GM23338 (cell line): ENCODE results near the gene GALNT16. TPM values are rescaled to one million over a fixed set of nuclear protein-coding genes. Genes with fewer than 3 reads are reported as not detected.
A peak's percentile ranks its signal among the peaks of the same experiment; 100 is the strongest.
"Not testable (repeated sequence)": the region's sequence is repeated elsewhere in the genome, so short reads cannot be mapped to it uniquely, and the experiment has no call there.

Experiments used
- ATAC-seq: fragments of 200-7000 bp; cut with Tn5 transposase; 3 replicates; pipeline ENCODE4 v1.9.1; 2020
- DNase-seq: peaks from one replicate; pipeline ENCODE4 v3.0.0-alpha.2; 2015; ENCODE audit warnings: low spot score
- H2AFZ ChIP-seq: fragments of 200-600 bp; sonication (generic); 2 replicates; pipeline ENCODE4 v1.8.0; 2016; ENCODE audit warnings: antibody characterized with exemption, mild to moderate bottlenecking, moderate library complexity
- H3F3A ChIP-seq: fragments of 200-600 bp; sonication (generic); replicated peaks from 2 replicates; pipeline ENCODE4 v1.8.0; 2017; ENCODE audit warnings: antibody characterized with exemption, mixed run types, low read depth
- H3K27ac ChIP-seq: fragments of 200-600 bp; sonication (generic); 2 replicates; pipeline ENCODE4 v1.6.1; 2016; ENCODE audit warnings: low read depth
- H3K27me3 ChIP-seq: fragments of 200-600 bp; sonication (generic); 2 replicates; pipeline ENCODE4 v1.8.0; 2016; ENCODE audit warnings: mild to moderate bottlenecking, mixed run types, moderate library complexity; ENCODE audit not compliant: insufficient read depth
- H3K36me3 ChIP-seq: fragments of 200-600 bp; sonication (generic); 2 replicates; pipeline ENCODE4 v1.8.0; 2016; ENCODE audit warnings: mild to moderate bottlenecking; ENCODE audit not compliant: insufficient read depth
- H3K4me1 ChIP-seq: fragments of 200-600 bp; sonication (generic); 2 replicates; pipeline ENCODE4 v1.8.0; 2016; ENCODE audit warnings: mild to moderate bottlenecking, moderate library complexity; ENCODE audit not compliant: insufficient read depth
- H3K4me2 ChIP-seq: fragments of 200-600 bp; sonication (generic); 2 replicates; pipeline ENCODE4 v1.7.1; 2017; ENCODE audit warnings: mixed run types
- H3K4me3 ChIP-seq: fragments of 200-600 bp; sonication (generic); 2 replicates; pipeline ENCODE4 v1.6.1; 2016; ENCODE audit warnings: mixed run types
- H3K79me2 ChIP-seq: fragments of 200-600 bp; sonication (generic); replicated peaks from 2 replicates; pipeline ENCODE4 v1.8.0; 2017; ENCODE audit warnings: mild to moderate bottlenecking; ENCODE audit not compliant: insufficient read depth
- H3K9me2 ChIP-seq: fragments of 200-600 bp; sonication (generic); 2 replicates; pipeline ENCODE4 v1.8.0; 2017; ENCODE audit not compliant: insufficient read depth
- H4K20me1 ChIP-seq: fragments of 200-600 bp; sonication (generic); replicated peaks from 2 replicates; pipeline ENCODE4 v1.8.0; 2017; ENCODE audit warnings: mild to moderate bottlenecking; ENCODE audit not compliant: insufficient read depth
- H3K27ac Mint-ChIP-seq: 2 replicates; pipeline ENCODE4 v1.8.0; 2020; ENCODE audit warnings: inconsistent platforms, mild to moderate bottlenecking, moderate library complexity, mixed read lengths
- H3K27me3 Mint-ChIP-seq: 3 replicates; pipeline ENCODE4 v1.8.0; 2022; ENCODE audit warnings: low read depth, mild to moderate bottlenecking, moderate library complexity, mixed read lengths, inconsistent platforms; ENCODE audit not compliant: insufficient read depth, poor library complexity
- H3K36me3 Mint-ChIP-seq: 3 replicates; pipeline ENCODE4 v1.8.0; 2021; ENCODE audit warnings: low read depth, mild to moderate bottlenecking, inconsistent platforms, moderate library complexity, mixed read lengths
- H3K4me1 Mint-ChIP-seq: 3 replicates; pipeline ENCODE4 v1.8.0; 2020; ENCODE audit warnings: mild to moderate bottlenecking, inconsistent platforms, mixed read lengths
- H3K4me3 Mint-ChIP-seq: 3 replicates; pipeline ENCODE4 v1.8.0; 2021; ENCODE audit warnings: moderate library complexity, mild to moderate bottlenecking, inconsistent platforms, mixed read lengths
- H3K9me3 Mint-ChIP-seq: 3 replicates; pipeline ENCODE4 v1.8.0; 2020; ENCODE audit warnings: moderate library complexity, mild to moderate bottlenecking, inconsistent platforms, mixed read lengths
- EZH2 ChIP-seq: fragments of 200-600 bp; sonication (generic); IDR thresholded peaks from one replicate; pipeline ENCODE4 v1.8.0; 2017; ENCODE audit warnings: antibody characterized with exemption, mild to moderate bottlenecking, low read depth; ENCODE audit not compliant: unreplicated experiment
- JUNB ChIP-seq: IDR thresholded peaks from one replicate; pipeline ENCODE4 v1.6.1; 2016; ENCODE audit warnings: antibody characterized with exemption; ENCODE audit not compliant: unreplicated experiment
- POLR2AphosphoS5 ChIP-seq: IDR thresholded peaks from 2 replicates; pipeline ENCODE4 v1.6.1; 2016; ENCODE audit warnings: antibody characterized with exemption, low read depth
- REST ChIP-seq: IDR thresholded peaks from one replicate; pipeline ENCODE4 v1.6.1; 2018; ENCODE audit warnings: antibody characterized with exemption; ENCODE audit not compliant: unreplicated experiment
- STAT1 ChIP-seq: IDR thresholded peaks from one replicate; pipeline ENCODE4 v1.6.1; 2016; ENCODE audit warnings: antibody characterized with exemption; ENCODE audit not compliant: unreplicated experiment
- ZNF462 ChIP-seq: fragments of 250-450 bp; sonication (Bioruptor Pico); IDR thresholded peaks from 2 replicates; pipeline ENCODE4 v1.5.0; 2020; ENCODE audit warnings: mild to moderate bottlenecking, moderate library complexity
- polyA plus RNA-seq: library from polyadenylated mRNA; unstranded; fragments of >200 nt; fragmentation: Nextera tagmentation; extraction: Ambion mirVana; gene quantifications from 2 replicates; pipeline ENCODE4 v1.2.1, GENCODE V29; 2016
- total RNA-seq: library from RNA; depleted of rRNA; stranded (reverse); fragments of >200 nt; shearing (Covaris generic); gene quantifications from 2 replicates; pipeline ENCODE4 v1.2.3, GENCODE V29; 2014

GALNT16 gene
- total and polyA plus RNA-seq, 2 experiments from 2014 or later: 1.5 to 2.9 TPM

GRCh38 chr14:69290881-69291280 is 30.9 kb downstream of the GALNT16 start:
- not testable (repeated sequence) for H3K79me2 ChIP-seq, H3F3A ChIP-seq, H4K20me1 ChIP-seq, H3K4me2 ChIP-seq, H3K9me2 ChIP-seq, H3K27ac Mint-ChIP-seq, ATAC-seq, DNase-seq, H3K27me3 Mint-ChIP-seq, H2AFZ ChIP-seq, H3K4me3 ChIP-seq, H3K36me3 Mint-ChIP-seq, H3K4me1 ChIP-seq, H3K36me3 ChIP-seq, H3K27me3 ChIP-seq, H3K9me3 Mint-ChIP-seq, H3K27ac ChIP-seq, H3K4me3 Mint-ChIP-seq
- peaks cover 14% of the 10 kb centered on the region for H3K4me1 Mint-ChIP-seq

DNA sequence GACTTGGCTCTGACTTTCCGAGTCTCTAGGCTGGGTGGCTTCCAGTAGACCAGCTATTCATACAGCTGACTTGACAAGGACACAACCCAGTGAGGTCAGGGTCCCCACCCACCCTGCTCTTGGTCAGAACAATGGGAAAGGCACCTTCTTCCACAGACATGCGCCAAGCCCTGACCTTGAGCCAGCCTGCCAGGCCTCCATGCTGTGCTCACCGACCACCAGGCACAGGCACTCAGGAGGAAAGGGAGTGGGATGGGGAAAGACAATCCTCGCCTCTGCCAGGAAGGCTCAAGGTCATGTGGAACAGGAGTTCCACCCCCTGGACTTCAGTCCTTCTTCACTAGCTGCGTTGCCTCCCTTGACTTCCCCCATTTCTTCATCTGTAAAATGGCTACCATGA is 31.4 kb downstream of the GALNT16 start:
- Mint-ChIP-seq H3K9me3 (no peaks in the 10 kb centered on the region), H3K4me1 (peaks cover 14% of the 10 kb centered on the region)

GRCh38 chr14:69291891-69292561 is 32.1 kb downstream of the GALNT16 start:
- ATAC-seq (peak; percentile 64), DNase-seq (no peak)
- no peaks in the 10 kb centered on the region for H4K20me1 ChIP-seq
- H2AFZ ChIP-seq: no peak overlapping the region
- no peaks in the 10 kb centered on the region for H3F3A ChIP-seq
- peaks cover 14% of the 10 kb centered on the region for H3K4me1 Mint-ChIP-seq
- H3K4me2 ChIP-seq: no peak overlapping the region
- no peaks in the 10 kb centered on the region for H3K9me3 Mint-ChIP-seq
- no peaks in the 10 kb centered on the region for H3K36me3 ChIP-seq
- H3K27ac Mint-ChIP-seq: no peak overlapping the region
- peaks cover 3% of the 10 kb centered on the region for H3K27me3 Mint-ChIP-seq
- no peak overlapping the region for H3K4me3 Mint-ChIP-seq
- no peaks in the 10 kb centered on the region for H3K27me3 ChIP-seq
- no peaks in the 10 kb centered on the region for H3K36me3 Mint-ChIP-seq
- H3K4me3 ChIP-seq: no peak overlapping the region
- H3K27ac ChIP-seq: no peak overlapping the region
- no peaks in the 10 kb centered on the region for H3K9me2 ChIP-seq
- no peaks in the 10 kb centered on the region for H3K79me2 ChIP-seq
- H3K4me1 ChIP-seq: no peaks in the 10 kb centered on the region
- TF ChIP-seq EZH2: no peak
- TF ChIP-seq POLR2AphosphoS5: no peak
- TF ChIP-seq REST: no peak
- TF ChIP-seq STAT1: no peak
- no peak for TF ChIP-seq ZNF462
- TF ChIP-seq JUNB: no peak

More for the DNA sequence above, 31.4 kb downstream of the GALNT16 start:
- H2AFZ ChIP-seq: no peak overlapping the region
- ATAC-seq: no peak
- Mint-ChIP-seq H3K27ac (no peak overlapping the region), H3K27me3 (peaks cover 4% of the 10 kb centered on the region), H3K4me3 (no peak overlapping the region), H3K36me3 (no peaks in the 10 kb centered on the region)
- no peak overlapping the region for H3K27ac ChIP-seq
- H3K4me2 ChIP-seq: no peak overlapping the region
- no peaks in the 10 kb centered on the region for H4K20me1 ChIP-seq
- no peaks in the 10 kb centered on the region for H3K36me3 ChIP-seq
- no peaks in the 10 kb centered on the region for H3K9me2 ChIP-seq
- H3K27me3 ChIP-seq: no peaks in the 10 kb centered on the region
- no peak overlapping the region for H3K4me3 ChIP-seq
- H3F3A ChIP-seq: no peaks in the 10 kb centered on the region
- no peak for DNase-seq
- TF ChIP-seq STAT1 (no peak), POLR2AphosphoS5 (no peak), JUNB (no peak)
- H3K4me1 ChIP-seq: no peaks in the 10 kb centered on the region
- H3K79me2 ChIP-seq: no peaks in the 10 kb centered on the region
